Astrocyte of the spinal cord (primary cell): ENCODE measurements around the gene CCDC88B.

Experiments
- DNase-seq: peaks from one replicate; pipeline ENCODE4 v3.0.0; 2011; ENCODE audit warnings: low read depth, low spot score
- H3K4me3 ChIP-seq: 2 replicates; pipeline ENCODE4 v1.5.1; 2011; ENCODE audit warnings: low read depth, mild to moderate bottlenecking, low read length, moderate library complexity
- in situ Hi-C: cut with HindIII; loops from 2 replicates; pipeline ENCODE4 v1.10.0; 2017; ENCODE audit warnings: low sequenced_read_pairs
- TF ChIP-seq, protein P1 (sequence below): IDR thresholded peaks from 2 replicates; pipeline ENCODE4 v1.5.1; 2012; ENCODE audit warnings: low read depth, mild to moderate bottlenecking, low read length, inconsistent platforms

CCDC88B gene

DNA sequence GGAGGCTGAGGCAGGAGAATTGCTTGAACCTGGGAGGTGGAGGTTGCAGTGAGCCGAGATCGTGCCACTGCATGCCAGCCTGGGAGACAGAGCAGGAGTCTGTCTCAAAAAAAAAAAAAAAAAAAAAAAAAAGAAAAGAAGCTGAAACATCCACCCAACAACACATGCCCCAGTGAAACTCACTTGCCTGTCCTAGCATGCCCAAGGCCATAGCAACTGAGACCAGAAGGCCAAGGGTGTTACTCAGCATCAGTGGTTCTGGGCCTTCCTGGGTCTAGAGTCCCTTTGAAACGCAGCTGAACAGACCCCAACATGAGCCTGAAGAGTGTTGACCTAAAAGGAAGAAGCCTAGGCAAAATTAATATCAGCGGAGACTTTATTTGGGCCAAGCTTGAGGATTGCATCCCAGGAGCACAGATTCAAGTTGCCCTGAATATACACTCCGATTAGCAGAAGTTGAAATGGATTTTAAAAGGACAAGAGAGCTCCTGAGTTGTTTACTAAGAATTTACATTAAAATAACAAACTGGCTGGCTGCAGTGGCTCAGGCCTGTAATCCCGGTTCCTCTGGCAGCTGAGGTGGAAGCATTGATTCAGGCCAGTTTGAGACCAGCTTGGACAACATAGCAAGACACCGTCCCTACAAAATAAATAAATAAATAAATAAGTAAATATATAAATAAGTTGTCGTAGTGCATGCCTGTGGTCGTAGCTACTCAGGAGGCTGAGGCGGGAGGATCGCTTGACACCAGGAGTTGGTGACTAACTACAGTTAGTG is 15.1 kb upstream of the CCDC88B start:
- TF ChIP-seq, protein P1, sequence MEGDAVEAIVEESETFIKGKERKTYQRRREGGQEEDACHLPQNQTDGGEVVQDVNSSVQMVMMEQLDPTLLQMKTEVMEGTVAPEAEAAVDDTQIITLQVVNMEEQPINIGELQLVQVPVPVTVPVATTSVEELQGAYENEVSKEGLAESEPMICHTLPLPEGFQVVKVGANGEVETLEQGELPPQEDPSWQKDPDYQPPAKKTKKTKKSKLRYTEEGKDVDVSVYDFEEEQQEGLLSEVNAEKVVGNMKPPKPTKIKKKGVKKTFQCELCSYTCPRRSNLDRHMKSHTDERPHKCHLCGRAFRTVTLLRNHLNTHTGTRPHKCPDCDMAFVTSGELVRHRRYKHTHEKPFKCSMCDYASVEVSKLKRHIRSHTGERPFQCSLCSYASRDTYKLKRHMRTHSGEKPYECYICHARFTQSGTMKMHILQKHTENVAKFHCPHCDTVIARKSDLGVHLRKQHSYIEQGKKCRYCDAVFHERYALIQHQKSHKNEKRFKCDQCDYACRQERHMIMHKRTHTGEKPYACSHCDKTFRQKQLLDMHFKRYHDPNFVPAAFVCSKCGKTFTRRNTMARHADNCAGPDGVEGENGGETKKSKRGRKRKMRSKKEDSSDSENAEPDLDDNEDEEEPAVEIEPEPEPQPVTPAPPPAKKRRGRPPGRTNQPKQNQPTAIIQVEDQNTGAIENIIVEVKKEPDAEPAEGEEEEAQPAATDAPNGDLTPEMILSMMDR: no peak

DNA sequence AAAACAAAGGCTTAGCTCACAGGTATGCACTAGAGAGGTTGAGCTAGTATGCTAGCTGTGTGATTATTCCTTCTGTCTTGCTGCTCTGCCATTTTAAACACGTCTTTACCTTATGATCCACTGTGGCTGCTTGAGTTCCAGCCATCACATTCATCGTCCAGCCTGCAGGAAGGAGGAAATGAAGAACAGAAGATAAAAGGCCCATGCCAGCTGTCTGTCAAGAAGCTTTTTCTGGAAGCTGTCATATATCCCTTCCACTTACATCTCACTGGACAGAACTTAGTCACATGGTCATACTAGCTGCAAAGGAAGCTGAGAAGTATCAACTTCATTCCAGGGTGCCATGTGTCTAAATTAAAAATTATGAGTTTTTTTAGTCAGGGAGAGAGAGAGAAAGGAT is 12.6 kb upstream of the CCDC88B start:
- in situ Hi-C loops: no loop called here
- TF ChIP-seq, protein P1: no peak
- no peak overlapping the region for H3K4me3 ChIP-seq
- no peak for DNase-seq

More for the DNA sequence above, 15.1 kb upstream of the CCDC88B start:
- no peak overlapping the region for H3K4me3 ChIP-seq
- no peak for DNase-seq
- in situ Hi-C loops: no loop called here

DNA sequence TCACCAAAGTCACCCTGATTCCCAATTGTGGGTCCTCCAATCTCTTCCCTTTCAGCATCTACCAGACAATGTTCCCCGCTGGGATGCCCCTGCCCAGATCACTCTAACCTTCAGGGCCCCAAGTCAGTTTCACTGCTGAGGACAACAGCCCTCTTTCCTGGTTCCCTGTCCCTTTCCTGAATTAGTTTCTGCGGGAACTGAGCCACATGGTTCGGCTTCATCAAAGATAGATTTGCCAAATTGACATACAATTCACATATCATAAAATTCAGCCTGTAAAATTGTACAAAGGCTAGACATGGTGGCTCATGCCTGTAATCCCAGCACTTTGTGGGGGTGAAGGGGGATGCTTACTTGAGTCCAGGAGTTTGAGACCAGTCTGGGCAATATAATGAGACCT is 12.0 kb upstream of the CCDC88B start:
- H3K4me3 ChIP-seq: no peak overlapping the region
- no peak for DNase-seq
- in situ Hi-C loops: no loop called here
- TF ChIP-seq, protein P1: no peak

DNA sequence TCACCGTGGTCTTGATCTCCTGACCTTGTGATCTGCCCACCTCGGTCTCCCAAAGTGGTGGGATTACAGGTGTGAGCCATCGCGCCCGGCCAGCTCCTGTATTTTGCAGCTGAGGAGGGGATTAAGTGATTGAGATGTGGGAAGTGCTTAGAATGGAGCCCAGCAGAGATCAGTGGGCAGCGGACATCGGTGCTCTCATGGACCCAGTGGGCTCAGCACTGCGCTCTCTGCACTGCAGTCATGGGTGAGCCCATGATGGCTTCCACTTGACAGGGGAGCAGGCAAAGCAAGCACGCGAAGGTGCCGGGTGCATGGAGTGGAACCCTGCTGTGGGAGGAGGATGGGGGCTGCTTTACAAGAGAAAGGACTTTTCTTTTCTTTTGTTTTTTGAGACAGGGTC is 9.1 kb upstream of the CCDC88B start:
- in situ Hi-C loops: no loop called here
- TF ChIP-seq, protein P1: no peak
- no peak for DNase-seq

DNA sequence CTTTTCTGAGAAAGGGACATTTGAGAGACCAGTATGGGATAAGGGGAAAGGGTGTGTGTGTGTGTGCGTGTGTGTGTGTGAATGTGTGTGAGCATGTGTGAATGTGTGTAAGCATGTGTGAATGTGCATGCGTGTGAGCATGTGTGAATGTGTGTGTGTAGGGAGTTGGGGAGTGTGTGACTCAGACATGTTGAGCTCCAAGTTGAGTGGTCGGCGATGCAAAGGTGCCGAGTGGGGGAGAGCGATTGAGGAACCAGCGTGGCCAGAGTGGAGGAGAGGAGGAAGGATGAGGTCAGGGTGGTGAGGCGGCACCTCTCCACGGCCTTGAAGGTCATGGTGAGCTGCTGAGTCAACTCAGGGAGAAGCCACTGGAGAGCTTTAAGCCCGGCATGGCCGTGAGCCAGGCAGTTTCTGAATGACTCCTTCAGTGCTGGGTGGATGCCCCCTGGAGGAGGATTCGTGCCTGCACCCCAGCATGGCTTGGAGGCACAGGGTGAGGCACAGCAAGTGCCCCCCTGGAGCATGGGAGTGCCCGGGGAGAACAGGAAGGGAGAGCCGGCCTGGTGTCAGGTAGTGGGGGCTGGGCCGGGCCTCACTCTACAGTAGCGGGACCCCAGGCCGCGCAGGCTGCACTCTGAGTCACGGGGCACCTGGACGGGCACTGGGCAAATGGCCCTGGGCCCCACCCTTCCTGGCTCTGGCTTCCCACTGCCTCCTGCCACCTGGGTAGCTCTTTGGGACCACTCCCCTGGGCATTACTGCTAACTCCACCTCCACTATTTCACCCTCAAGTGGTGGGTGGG is 8.2 kb upstream of the CCDC88B start:
- TF ChIP-seq, protein P1: peak; percentile 76
- H3K4me3 ChIP-seq: no peak overlapping the region
- peak; percentile 77 for DNase-seq
- in situ Hi-C loops: no loop called here

More for the DNA sequence above, 9.1 kb upstream of the CCDC88B start:
- H3K4me3 ChIP-seq: no peak overlapping the region

DNA sequence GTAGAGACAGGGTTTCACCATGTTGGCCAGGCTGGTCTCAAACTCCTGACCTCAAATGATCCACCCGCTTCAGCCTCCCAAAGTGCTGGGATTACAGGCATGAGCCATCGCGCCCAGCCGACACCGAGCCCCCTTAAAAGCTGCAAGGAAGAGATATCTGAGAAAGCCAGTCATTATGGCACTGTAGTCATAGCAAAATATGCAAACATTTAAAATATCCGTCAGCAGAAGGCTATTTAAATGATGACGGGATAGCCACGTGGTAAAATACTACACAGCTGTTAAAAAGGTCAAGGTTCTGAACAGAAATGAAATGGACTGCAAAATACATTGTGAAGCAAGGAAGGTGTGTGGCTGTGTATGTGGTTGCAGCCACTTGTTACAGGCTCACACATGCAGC is 6.4 kb upstream of the CCDC88B start:
- no peak for DNase-seq
- H3K4me3 ChIP-seq: no peak overlapping the region
- TF ChIP-seq, protein P1: no peak
- in situ Hi-C loops: no loop called here
